Colonic mucosa (tissue), 4 donors: Measurements from ENCODE around the gene CHSY1. TPM values are rescaled to one million over a fixed set of nuclear protein-coding genes. Genes with fewer than 3 reads are reported as not detected.

Experiments
- DNase-seq: peaks from one replicate; pipeline ENCODE4 v3.0.0-alpha.2; 2020
- H3K27ac ChIP-seq: fragments of 200-600 bp; one replicate; pipeline ENCODE4 v1.8.0; 2021
- H3K27me3 ChIP-seq: fragments of 200-600 bp; one replicate; pipeline ENCODE4 v1.8.0; 2021
- H3K36me3 ChIP-seq: fragments of 200-600 bp; one replicate; pipeline ENCODE4 v1.8.0; 2021
- H3K4me1 ChIP-seq: fragments of 200-600 bp; one replicate; pipeline ENCODE4 v1.8.0; 2021; ENCODE audit warnings: mild to moderate bottlenecking
- H3K4me3 ChIP-seq: fragments of 200-600 bp; one replicate; pipeline ENCODE4 v1.8.0; 2021
- H3K9ac ChIP-seq, 2 donors: one replicate each; pipeline ENCODE4 v1.7.0; 2013; ENCODE audit warnings: control low read depth in 2 of 2, low read depth in 2 of 2, low read length in 2 of 2
- H3K9me3 ChIP-seq: fragments of 200-600 bp; one replicate; pipeline ENCODE4 v1.8.0; 2021
- intact Hi-C: fragments of 100-400 bp; cut with DNase I; formaldehyde crosslinking; loops from one replicate; pipeline ENCODE4 v1.14.1; 2022
- total RNA-seq, 2 donors: library from RNA; stranded (reverse); fragmentation: NEBNext Ultra II Directional in 1 of 2; extraction: Animal tissue kit (Norgen Biotek cat#: 25700) in 1 of 2; gene quantifications; one replicate each; pipeline ENCODE4 v1.2.1, GENCODE V29; 2021
- TF ChIP-seq, protein P1 (sequence below): fragments of 200-600 bp; IDR thresholded peaks from one replicate; pipeline ENCODE4 v1.8.0; 2022; ENCODE audit warnings: antibody characterized with exemption, mild to moderate bottlenecking
- donor health status: healthy.
- donor health status: DM: no; HTN: no; CAD: no.
- donor health status: DM: no; HTN: no; CAD: no.

The CHSY1 gene
- total RNA-seq, 2 donors from 2014 or later: 12.3 to 13.7 TPM

- H3K9ac ChIP-seq: no peak overlapping the region
- TF ChIP-seq, protein P1, sequence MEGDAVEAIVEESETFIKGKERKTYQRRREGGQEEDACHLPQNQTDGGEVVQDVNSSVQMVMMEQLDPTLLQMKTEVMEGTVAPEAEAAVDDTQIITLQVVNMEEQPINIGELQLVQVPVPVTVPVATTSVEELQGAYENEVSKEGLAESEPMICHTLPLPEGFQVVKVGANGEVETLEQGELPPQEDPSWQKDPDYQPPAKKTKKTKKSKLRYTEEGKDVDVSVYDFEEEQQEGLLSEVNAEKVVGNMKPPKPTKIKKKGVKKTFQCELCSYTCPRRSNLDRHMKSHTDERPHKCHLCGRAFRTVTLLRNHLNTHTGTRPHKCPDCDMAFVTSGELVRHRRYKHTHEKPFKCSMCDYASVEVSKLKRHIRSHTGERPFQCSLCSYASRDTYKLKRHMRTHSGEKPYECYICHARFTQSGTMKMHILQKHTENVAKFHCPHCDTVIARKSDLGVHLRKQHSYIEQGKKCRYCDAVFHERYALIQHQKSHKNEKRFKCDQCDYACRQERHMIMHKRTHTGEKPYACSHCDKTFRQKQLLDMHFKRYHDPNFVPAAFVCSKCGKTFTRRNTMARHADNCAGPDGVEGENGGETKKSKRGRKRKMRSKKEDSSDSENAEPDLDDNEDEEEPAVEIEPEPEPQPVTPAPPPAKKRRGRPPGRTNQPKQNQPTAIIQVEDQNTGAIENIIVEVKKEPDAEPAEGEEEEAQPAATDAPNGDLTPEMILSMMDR: no peak
- no peaks in the 10 kb centered on the region for H3K9me3 ChIP-seq
- intact Hi-C loops: no loop called here
- no peaks in the 10 kb centered on the region for H3K4me1 ChIP-seq
- H3K36me3 ChIP-seq: no peaks in the 10 kb centered on the region
- no peak overlapping the region for H3K27ac ChIP-seq
- no peak for DNase-seq
- no peak overlapping the region for H3K4me3 ChIP-seq
- no peaks in the 10 kb centered on the region for H3K27me3 ChIP-seq
Measured at GRCh38 chr15:101225658-101226057, 26.2 kb downstream of the CHSY1 start.

GRCh38 chr15:101221902-101222301 lies 29.9 kb downstream of the CHSY1 start:
- no peaks in the 10 kb centered on the region for H3K36me3 ChIP-seq
- no peak overlapping the region for H3K4me3 ChIP-seq
- no peak for DNase-seq
- no peak overlapping the region for H3K27ac ChIP-seq
- TF ChIP-seq, protein P1: no peak
- H3K9ac ChIP-seq: no peak overlapping the region
- no peaks in the 10 kb centered on the region for H3K27me3 ChIP-seq
- no peaks in the 10 kb centered on the region for H3K4me1 ChIP-seq
- intact Hi-C loops: no loop called here
- H3K9me3 ChIP-seq: no peaks in the 10 kb centered on the region

DNA sequence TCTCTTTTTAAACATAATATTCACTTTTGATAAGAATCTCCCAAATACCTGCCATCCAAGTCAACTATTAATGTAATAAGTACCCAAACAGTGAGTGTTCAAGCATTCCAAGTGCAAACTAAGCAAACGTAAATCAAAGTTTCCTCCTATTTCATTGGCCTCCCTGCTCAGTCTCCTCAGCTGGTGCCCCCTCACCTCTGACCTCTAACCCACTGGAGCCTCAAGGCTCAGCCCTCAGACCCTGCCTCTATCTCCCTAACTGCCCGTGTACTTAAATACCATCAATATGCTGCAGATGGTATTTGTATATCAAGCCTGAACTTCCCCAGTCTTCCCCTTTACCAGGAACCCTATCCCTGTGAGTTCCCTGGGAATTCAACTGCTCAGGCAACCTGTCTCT lies 31.8 kb downstream of the CHSY1 start:
- H3K4me1 ChIP-seq: no peaks in the 10 kb centered on the region
- no peak for DNase-seq
- no peak overlapping the region for H3K9ac ChIP-seq
- intact Hi-C loops: no loop called here
- H3K27me3 ChIP-seq: no peaks in the 10 kb centered on the region
- H3K4me3 ChIP-seq: no peak overlapping the region
- no peaks in the 10 kb centered on the region for H3K9me3 ChIP-seq
- no peaks in the 10 kb centered on the region for H3K36me3 ChIP-seq
- H3K27ac ChIP-seq: no peak overlapping the region
- TF ChIP-seq, protein P1: no peak

- Histone ChIP-seq H3K9ac (no peak overlapping the region), H3K36me3 (no peaks in the 10 kb centered on the region), H3K4me1 (no peaks in the 10 kb centered on the region), H3K4me3 (no peak overlapping the region), H3K27ac (no peak overlapping the region), H3K27me3 (no peaks in the 10 kb centered on the region), H3K9me3 (no peaks in the 10 kb centered on the region)
- no peak for DNase-seq
- TF ChIP-seq, protein P1: no peak
- intact Hi-C loops: no loop called here
Measured at GRCh38 chr15:101219441-101219840, 32.4 kb downstream of the CHSY1 start.

GRCh38 chr15:101217446-101217845 lies 34.4 kb downstream of the CHSY1 start:
- Histone ChIP-seq H3K9me3 (no peaks in the 10 kb centered on the region), H3K4me1 (no peaks in the 10 kb centered on the region), H3K36me3 (no peaks in the 10 kb centered on the region), H3K9ac (no peak overlapping the region), H3K4me3 (no peak overlapping the region), H3K27ac (no peak overlapping the region), H3K27me3 (no peaks in the 10 kb centered on the region)
- intact Hi-C loops: no loop called here
- no peak for DNase-seq
- TF ChIP-seq, protein P1: no peak

- no peaks in the 10 kb centered on the region for H3K4me1 ChIP-seq
Measured at GRCh38 chr15:101216100-101216499, 35.7 kb downstream of the CHSY1 start.

More at GRCh38 chr15:101216100-101216499, 35.7 kb downstream of the CHSY1 start:
- Histone ChIP-seq H3K36me3 (no peaks in the 10 kb centered on the region), H3K9me3 (no peaks in the 10 kb centered on the region), H3K9ac (no peak overlapping the region), H3K27me3 (no peaks in the 10 kb centered on the region), H3K4me3 (no peak overlapping the region), H3K27ac (no peak overlapping the region)
- DNase-seq: no peak
- intact Hi-C loops: no loop called here
- TF ChIP-seq, protein P1: no peak
